ENCODE data around the gene COX5A.

- TF ChIP-seq CTCF (IDR thresholded peaks at IDR 0.05): no peak
- TF ChIP-seq EZH2 (IDR thresholded peaks at IDR 0.05; ENCODE audit: borderline replicate concordance, insufficient read depth, low read depth, low read length, poor library complexity, severe bottlenecking): no peak
Observed at GRCh38 chr15:74873756-74874424, 64.0 kb downstream of the COX5A start.
